ENCODE measurements around the gene DNAH1. TPM values are rescaled to one million over a fixed set of nuclear protein-coding genes. Genes with fewer than 3 reads are reported as not detected.

DNAH1 gene
- total RNA-seq, 1 experiment from 2014 or later: 5.5 TPM

GRCh38 chr3:52439426-52440248 lies 123.5 kb downstream of the DNAH1 start:
- no peak overlapping the region for H3K4me2 ChIP-seq (ENCODE audit: low read length)
- no peak for DNase-seq (ENCODE audit: low read depth, low spot score)
- H3K79me2 ChIP-seq (ENCODE audit: insufficient read depth, low read length): no peaks in the 10 kb centered on the region
- TF ChIP-seq REST (IDR thresholded peaks at IDR 0.05; ENCODE audit: low read depth): no peak
- TF ChIP-seq TCF7L2 (IDR thresholded peaks at IDR 0.05; ENCODE audit: borderline replicate concordance, extremely low read depth, insufficient read depth, insufficient read length): no peak
- TF ChIP-seq YY1 (IDR thresholded peaks at IDR 0.05; ENCODE audit: extremely low read depth, insufficient replicate concordance, low read depth, low read length): no peak
- no peak for TF ChIP-seq RAD21 (IDR thresholded peaks at IDR 0.05; ENCODE audit: low read depth)
- TF ChIP-seq EZH2 (IDR thresholded peaks at IDR 0.05): no peak
- TF ChIP-seq ZBTB33 (IDR thresholded peaks at IDR 0.05; ENCODE audit: extremely low read depth, insufficient replicate concordance, low read length): no peak
- no peak for TF ChIP-seq CTCF (IDR thresholded peaks at IDR 0.05 in 2 of 3, conservative IDR thresholded peaks at IDR 0.05 in 1 of 3; ENCODE audit: borderline replicate concordance in 1 of 3, insufficient read depth in 1 of 3, low read depth in 2 of 3, low read length in 2 of 3)
- no peak for TF ChIP-seq POLR2A (IDR thresholded peaks at IDR 0.05; ENCODE audit: borderline replicate concordance, extremely low read depth, insufficient read depth, insufficient read length)
- TF ChIP-seq CEBPB (IDR thresholded peaks at IDR 0.05; ENCODE audit: low read depth): no peak
- TF ChIP-seq SP1 (IDR thresholded peaks at IDR 0.05; ENCODE audit: low read depth): no peak
- no peak for TF ChIP-seq JUND (IDR thresholded peaks at IDR 0.05)
- no peak for TF ChIP-seq CBX3 (IDR thresholded peaks at IDR 0.05; ENCODE audit: low read depth)
- TF ChIP-seq POLR2AphosphoS5 (IDR thresholded peaks at IDR 0.05; ENCODE audit: low read depth, low read length): no peak
- no peak for TF ChIP-seq ZFX (IDR thresholded peaks at IDR 0.05)
- TF ChIP-seq SRF (IDR thresholded peaks at IDR 0.05; ENCODE audit: low read depth): no peak
- no peak for TF ChIP-seq ATF3 (IDR thresholded peaks at IDR 0.05)
- no peak overlapping the region for H3K9ac ChIP-seq (ENCODE audit: low read length)
- CTCF ChIA-PET: no interaction called here
- no peaks in the 10 kb centered on the region for H4K20me1 ChIP-seq (ENCODE audit: insufficient read depth)
- H3K9me3 ChIP-seq (ENCODE audit: control insufficient read depth in 1 of 2, insufficient read depth in 1 of 2, low read depth in 1 of 2, low read length in 2 of 2): no peaks in the 10 kb centered on the region
- no peak for ATAC-seq
- intact Hi-C loops (cut with micrococcal nuclease): no loop called here
- H3K27me3 ChIP-seq (ENCODE audit: insufficient read depth, low read length): no peaks in the 10 kb centered on the region
- peaks cover 1 to 6% of the 10 kb centered on the region in 2 experiments; a peak in 2 of 4 replicates for H3K4me1 ChIP-seq (ENCODE audit: control insufficient read depth in 1 of 2, insufficient read depth in 2 of 2, low read length in 2 of 2)
- POLR2A ChIA-PET: no interaction called here
- no peak overlapping the region for H2AFZ ChIP-seq (ENCODE audit: low read depth, low read length, poor library complexity, severe bottlenecking)
- no peaks in the 10 kb centered on the region for H3K9me2 ChIP-seq (ENCODE audit: insufficient read depth)
- no peaks in the 10 kb centered on the region for H3K36me3 ChIP-seq (ENCODE audit: control insufficient read depth in 1 of 2, insufficient read depth in 2 of 2, low read length in 2 of 2)
- no TSS peak for BruUV-seq (replicated peaks)
- no peak overlapping the region for H3K27ac ChIP-seq (ENCODE audit: low read depth, low read length)
- no peak overlapping the region for H3K4me3 ChIP-seq (replicated peaks in 1 of 2; ENCODE audit: low read depth in 1 of 2, low read length in 2 of 2)
- RAD21 ChIA-PET (ENCODE audit: low non-redundant PET in 1 of 2, low total read pairs in 2 of 2, uncharacterized antibody in 2 of 2, unreplicated experiment in 2 of 2): no interaction called here
